ENCODE results near the gene SLC4A1AP. TPM values are rescaled to one million over a fixed set of nuclear protein-coding genes. Genes with fewer than 3 reads are reported as not detected.
"Not testable (repeated sequence)": the region's sequence is repeated elsewhere in the genome, so short reads cannot be mapped to it uniquely, and the experiment has no call there.

SLC4A1AP gene, protein sequence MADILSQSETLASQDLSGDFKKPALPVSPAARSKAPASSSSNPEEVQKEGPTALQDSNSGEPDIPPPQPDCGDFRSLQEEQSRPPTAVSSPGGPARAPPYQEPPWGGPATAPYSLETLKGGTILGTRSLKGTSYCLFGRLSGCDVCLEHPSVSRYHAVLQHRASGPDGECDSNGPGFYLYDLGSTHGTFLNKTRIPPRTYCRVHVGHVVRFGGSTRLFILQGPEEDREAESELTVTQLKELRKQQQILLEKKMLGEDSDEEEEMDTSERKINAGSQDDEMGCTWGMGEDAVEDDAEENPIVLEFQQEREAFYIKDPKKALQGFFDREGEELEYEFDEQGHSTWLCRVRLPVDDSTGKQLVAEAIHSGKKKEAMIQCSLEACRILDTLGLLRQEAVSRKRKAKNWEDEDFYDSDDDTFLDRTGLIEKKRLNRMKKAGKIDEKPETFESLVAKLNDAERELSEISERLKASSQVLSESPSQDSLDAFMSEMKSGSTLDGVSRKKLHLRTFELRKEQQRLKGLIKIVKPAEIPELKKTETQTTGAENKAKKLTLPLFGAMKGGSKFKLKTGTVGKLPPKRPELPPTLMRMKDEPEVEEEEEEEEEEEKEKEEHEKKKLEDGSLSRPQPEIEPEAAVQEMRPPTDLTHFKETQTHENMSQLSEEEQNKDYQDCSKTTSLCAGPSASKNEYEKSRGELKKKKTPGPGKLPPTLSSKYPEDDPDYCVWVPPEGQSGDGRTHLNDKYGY
- total RNA-seq (2014; rRNA removed; shearing (Covaris generic)) = 49.7 and 52.8 TPM in 2 replicates

DNA sequence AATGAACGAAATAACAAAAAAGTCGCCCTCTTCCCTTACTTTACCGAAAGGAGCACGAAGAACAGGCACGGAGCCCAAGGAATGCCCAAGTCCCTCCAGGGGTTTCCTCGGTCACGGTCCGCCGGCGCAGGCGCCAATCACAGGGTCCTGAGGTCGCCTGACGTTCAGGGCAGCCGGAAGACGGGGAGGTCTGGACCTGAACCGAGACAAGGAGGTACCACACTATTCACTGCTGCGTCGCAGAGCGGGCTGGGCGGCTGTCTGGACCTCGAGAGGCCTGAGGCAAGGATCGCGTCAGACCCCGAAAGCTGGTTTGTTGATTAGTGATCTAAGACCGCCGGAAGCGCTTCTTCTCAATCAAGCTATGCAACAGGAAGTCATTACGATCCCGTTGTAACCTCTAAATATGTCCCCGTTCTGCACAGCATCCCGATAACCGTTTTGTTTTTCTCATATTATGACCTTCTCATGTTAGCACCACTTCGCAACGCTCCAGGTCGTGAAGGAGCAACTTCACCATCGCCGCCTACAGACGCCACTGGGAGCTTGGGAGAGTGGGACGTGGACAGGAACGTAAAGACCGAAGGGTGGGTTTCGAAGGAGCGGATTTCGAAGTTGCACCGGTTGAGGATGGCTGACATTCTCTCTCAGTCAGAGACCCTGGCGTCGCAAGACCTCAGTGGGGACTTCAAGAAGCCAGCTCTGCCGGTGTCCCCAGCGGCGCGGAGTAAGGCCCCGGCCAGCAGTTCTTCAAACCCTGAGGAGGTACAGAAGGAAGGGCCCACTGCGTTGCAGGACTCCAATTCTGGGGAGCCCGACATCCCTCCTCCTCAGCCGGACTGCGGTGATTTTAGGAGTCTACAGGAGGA is at the start of gene SLC4A1AP, which contains the start of gene SUPT7L:
Gene SLC4A1AP, plus strand, starts transcription at position 605 of the 869 bp plus-strand sequence. Its CDS starts 26 bp downstream, at position 631.
Gene SUPT7L, minus strand, starts transcription at position 330 of the 869 bp plus-strand sequence. CDS start 1,422 bp downstream, outside the sequence.
- peak within 1 kb of the TSS; percentile 74 for H3K27ac ChIP-seq
- H3K4me1 ChIP-seq (replicated peaks) = peaks cover 15% of the 10 kb centered on the region
- no peaks in the 10 kb centered on the region for H3K27me3 ChIP-seq (replicated peaks)
- H3K36me3 ChIP-seq = peaks cover 59% of the 10 kb centered on the region
- H3K4me3 ChIP-seq = peak within 1 kb of the TSS; percentile 67
- peak; percentile 77 to 94 for DNase-seq (ENCODE audit: low read depth in 1 of 2, low spot score in 2 of 2)
- no peaks in the 10 kb centered on the region for H3K9me3 ChIP-seq (replicated peaks)

DNA sequence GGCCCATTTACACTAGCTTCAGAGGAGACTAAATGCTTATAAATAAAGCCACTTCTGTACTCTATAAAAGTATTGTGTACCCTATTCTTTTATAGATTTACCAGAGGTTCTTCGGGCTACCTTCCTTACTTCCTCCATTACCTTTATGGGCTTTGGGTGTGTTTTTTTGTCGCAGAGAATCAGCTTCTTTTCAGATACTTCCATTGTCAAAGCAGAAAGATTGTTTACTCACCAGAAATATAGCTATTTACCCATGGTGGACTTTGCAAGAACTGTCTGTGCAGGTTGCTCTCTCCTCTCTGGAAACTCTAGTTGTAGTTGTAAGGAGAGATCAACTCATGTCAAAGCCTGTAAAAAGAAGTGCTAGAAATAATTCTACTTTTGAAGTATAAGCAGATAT is 49.7 kb upstream of the SLC4A1AP start:
- H3K9me3 ChIP-seq (replicated peaks) = no peaks in the 10 kb centered on the region
- H3K27me3 ChIP-seq (replicated peaks) = no peaks in the 10 kb centered on the region
- no peak overlapping the region for H3K27ac ChIP-seq
- no peak overlapping the region for H3K4me3 ChIP-seq
- no peaks in the 10 kb centered on the region for H3K4me1 ChIP-seq (replicated peaks)
- DNase-seq (ENCODE audit: low read depth in 1 of 2, low spot score in 2 of 2) = no peak
- H3K36me3 ChIP-seq = peaks cover 78% of the 10 kb centered on the region

DNA sequence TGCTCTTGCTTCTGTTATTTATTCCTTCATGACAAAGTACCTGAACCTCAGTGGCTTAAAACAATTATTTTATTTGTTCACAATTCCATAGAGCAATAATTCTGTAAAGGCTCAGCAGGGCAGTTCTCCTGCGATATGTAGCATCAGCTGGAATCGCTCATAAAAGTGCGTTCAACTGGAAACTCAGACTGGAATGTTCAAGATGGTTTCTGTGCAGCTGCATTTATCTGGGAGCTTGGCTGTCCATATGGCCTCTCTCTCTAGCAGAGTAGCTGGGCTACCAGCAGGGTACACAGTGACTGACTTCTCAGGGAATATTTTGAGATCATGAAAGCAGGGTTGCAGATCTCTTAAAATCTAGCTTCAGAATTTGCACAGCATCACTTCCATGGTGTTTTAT is 48.4 kb upstream of the SLC4A1AP start:
- no peaks in the 10 kb centered on the region for H3K4me1 ChIP-seq (replicated peaks)
- H3K9me3 ChIP-seq (replicated peaks) = no peaks in the 10 kb centered on the region
- no peak for DNase-seq (ENCODE audit: low read depth in 1 of 2, low spot score in 2 of 2)
- no peak overlapping the region for H3K27ac ChIP-seq
- no peak overlapping the region for H3K4me3 ChIP-seq
- H3K36me3 ChIP-seq = peaks cover 80% of the 10 kb centered on the region
- H3K27me3 ChIP-seq (replicated peaks) = no peaks in the 10 kb centered on the region

DNA sequence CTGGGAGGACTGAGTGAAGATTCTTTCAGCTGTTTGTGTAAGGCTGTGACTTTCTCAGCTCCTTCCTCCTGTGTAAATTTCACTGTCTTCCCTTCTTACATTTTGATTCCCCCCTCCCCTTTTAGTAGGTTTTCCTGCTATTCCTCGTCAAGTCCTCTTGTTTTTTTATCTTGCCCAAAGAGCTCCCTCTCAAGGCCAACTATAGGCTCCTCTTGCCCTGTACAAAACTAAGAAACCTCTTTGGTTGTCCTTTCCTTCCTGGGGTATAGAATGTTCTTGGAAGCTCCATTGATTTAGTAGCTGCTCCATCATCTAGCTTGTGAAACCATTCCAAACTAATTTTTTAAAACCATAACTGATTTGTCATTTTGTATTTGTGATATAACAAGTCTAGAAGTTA is 42.2 kb upstream of the SLC4A1AP start:
- Histone ChIP-seq H3K9me3 (replicated peaks) (no peaks in the 10 kb centered on the region), H3K36me3 (peaks cover 73% of the 10 kb centered on the region), H3K4me3 (no peak overlapping the region), H3K27me3 (replicated peaks) (no peaks in the 10 kb centered on the region), H3K4me1 (replicated peaks) (peaks cover 29% of the 10 kb centered on the region), H3K27ac (peak overlapping the region; percentile 47; the same call in 1 of the 2 replicates)
- no peak for DNase-seq (ENCODE audit: low read depth in 1 of 2, low spot score in 2 of 2)

DNA sequence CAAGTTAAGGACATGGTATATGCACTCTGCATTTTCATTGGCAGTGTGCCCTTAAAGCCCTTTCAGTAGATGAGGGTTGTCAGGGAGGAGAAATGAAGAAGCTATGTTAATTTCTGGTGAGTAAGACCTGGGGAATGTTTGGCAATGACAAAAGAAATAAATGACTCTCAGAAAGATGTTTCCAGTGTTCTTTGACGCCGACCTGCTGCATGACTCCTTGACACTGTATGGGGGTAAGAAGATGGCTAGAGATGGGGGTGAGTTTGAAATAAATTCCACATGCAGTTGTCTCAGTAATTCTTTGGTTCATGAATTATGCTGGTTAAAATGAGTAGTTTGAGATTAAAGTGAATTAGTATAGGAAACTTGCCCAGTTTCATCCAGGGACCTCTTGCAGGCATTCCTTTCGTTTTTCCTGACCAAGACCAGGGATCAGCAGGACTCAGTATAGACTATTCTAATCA is 40.7 kb upstream of the SLC4A1AP start:
- DNase-seq (ENCODE audit: low read depth in 1 of 2, low spot score in 2 of 2) = peak; percentile 76 to 88
- Histone ChIP-seq H3K27ac (peak overlapping the region; percentile 47), H3K36me3 (peaks cover 59% of the 10 kb centered on the region), H3K27me3 (replicated peaks) (no peaks in the 10 kb centered on the region), H3K9me3 (replicated peaks) (no peaks in the 10 kb centered on the region), H3K4me3 (no peak overlapping the region), H3K4me1 (replicated peaks) (peaks cover 43% of the 10 kb centered on the region)

DNA sequence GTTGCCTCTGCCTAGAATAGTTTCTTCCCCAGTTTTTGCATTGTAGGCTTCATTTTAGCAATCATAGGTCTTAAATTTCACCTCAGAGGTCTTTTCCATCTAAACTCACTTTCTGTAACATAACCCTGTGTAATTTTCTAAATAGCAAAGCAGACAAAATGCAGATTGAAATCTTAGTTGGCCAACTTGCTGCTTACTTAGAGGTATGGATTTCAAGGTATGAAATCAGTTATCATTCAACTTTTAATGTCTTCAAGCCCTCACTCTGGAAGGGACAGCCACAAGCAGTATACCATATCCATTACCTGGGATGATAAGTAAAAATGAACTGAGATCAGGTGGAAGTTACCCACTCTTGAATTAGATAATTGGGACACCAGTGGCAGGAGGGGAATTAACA is 38.7 kb upstream of the SLC4A1AP start:
- no peak overlapping the region for H3K27ac ChIP-seq
- H3K9me3 ChIP-seq (replicated peaks) = no peaks in the 10 kb centered on the region
- DNase-seq (ENCODE audit: low read depth in 1 of 2, low spot score in 2 of 2) = no peak
- peaks cover 53% of the 10 kb centered on the region for H3K4me1 ChIP-seq (replicated peaks)
- H3K27me3 ChIP-seq (replicated peaks) = no peaks in the 10 kb centered on the region
- peaks cover 50% of the 10 kb centered on the region for H3K36me3 ChIP-seq
- H3K4me3 ChIP-seq = no peak overlapping the region

DNA sequence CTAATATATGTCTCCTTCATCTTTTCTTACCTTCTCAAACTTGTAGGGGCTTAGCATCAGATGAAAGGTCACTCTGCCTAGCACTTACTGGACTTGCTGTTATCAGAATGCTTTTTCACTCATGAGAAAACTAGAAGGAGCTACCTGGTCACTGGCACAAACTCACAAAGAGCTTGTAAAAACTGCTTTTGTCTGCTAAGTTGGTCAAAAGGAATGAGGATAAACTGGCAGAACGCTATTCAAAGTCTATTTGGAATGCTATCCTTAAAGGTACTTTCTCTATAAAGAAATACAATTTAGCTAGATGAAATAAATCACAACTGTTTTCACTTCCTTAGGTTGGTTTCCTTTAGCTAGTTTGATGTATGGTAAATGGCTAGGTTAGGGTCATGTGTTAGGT is 37.4 kb upstream of the SLC4A1AP start:
- Histone ChIP-seq H3K4me1 (replicated peaks) (peaks cover 53% of the 10 kb centered on the region), H3K27ac (peak overlapping the region; percentile 97), H3K36me3 (peaks cover 51% of the 10 kb centered on the region)
- not testable (repeated sequence) for H3K27me3 ChIP-seq (replicated peaks); H3K9me3 ChIP-seq (replicated peaks); DNase-seq (ENCODE audit: low read depth in 1 of 2, low spot score in 2 of 2); H3K4me3 ChIP-seq

DNA sequence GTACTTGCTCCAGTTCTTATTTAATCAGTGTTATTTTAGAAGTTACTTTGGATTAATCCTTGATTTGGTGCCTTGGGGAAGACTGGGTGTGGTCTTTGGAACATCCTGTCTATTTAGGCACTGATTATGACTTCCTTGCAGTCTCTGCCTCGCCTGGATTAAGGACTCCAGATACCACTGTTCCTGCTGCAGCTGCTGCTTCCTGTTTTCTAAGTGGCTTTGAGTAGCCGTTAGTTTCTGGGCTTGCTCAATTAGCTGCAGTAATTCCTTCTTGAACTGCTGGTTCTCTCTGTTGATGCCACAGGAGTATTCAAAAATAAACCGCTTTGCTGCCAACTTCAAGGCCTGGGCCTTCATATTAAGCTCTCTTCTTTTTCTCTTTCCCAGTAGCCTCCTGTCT is 36.8 kb upstream of the SLC4A1AP start:
- H3K4me3 ChIP-seq; H3K27me3 ChIP-seq (replicated peaks); H3K9me3 ChIP-seq (replicated peaks): not testable (repeated sequence)
- Histone ChIP-seq H3K36me3 (peaks cover 51% of the 10 kb centered on the region), H3K27ac (peak overlapping the region; percentile 97), H3K4me1 (replicated peaks) (peaks cover 50% of the 10 kb centered on the region)
- peak in 1 of 2 experiments; percentile 44 for DNase-seq (ENCODE audit: low read depth in 1 of 2, low spot score in 2 of 2)

DNA sequence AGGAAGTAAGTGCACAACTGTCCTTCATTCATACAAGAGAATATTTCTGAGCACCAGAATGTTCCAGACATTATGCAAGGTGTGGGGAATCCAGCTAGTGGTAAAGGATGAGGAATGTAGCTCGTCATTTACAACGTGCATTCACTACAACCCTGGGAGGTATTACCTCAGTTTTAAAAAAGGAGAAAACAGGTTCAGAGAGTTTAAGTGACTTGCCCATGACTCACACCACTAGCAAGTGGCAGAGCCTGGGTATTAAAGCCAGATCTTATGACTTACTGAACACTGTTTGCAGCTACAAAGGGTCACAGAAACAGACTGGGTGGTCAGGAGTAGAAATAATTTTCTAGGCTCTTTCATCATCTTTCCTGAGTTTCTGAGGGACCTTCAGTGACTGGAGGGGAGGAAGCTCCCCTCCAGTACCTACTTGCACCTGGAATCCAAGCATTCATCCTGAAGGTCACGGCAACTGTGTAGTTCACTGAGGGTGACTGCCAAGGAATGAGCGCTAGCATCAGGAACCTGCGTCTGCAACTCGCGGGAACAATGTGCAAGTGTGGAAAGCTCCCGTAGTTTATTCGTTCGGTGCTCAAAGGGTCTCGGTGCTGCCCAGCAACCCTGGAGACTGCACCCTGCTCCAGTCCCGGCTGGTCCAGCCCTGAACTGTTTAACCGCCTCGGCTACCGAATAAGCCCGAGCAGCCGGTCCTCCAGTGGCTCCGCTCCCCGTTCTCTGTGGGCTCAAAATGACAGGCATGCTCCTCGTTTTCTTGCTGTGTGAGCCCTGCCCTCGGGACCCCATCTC is 35.5 kb upstream of the SLC4A1AP start:
- Histone ChIP-seq H3K4me3 (peak overlapping the region; percentile 62), H3K36me3 (peaks cover 57% of the 10 kb centered on the region), H3K27me3 (replicated peaks) (no peaks in the 10 kb centered on the region), H3K9me3 (replicated peaks) (no peaks in the 10 kb centered on the region), H3K27ac (peak overlapping the region; percentile 97), H3K4me1 (replicated peaks) (peaks cover 37% of the 10 kb centered on the region)
- DNase-seq (ENCODE audit: low read depth in 1 of 2, low spot score in 2 of 2) = peak; percentile 82 to 91

DNA sequence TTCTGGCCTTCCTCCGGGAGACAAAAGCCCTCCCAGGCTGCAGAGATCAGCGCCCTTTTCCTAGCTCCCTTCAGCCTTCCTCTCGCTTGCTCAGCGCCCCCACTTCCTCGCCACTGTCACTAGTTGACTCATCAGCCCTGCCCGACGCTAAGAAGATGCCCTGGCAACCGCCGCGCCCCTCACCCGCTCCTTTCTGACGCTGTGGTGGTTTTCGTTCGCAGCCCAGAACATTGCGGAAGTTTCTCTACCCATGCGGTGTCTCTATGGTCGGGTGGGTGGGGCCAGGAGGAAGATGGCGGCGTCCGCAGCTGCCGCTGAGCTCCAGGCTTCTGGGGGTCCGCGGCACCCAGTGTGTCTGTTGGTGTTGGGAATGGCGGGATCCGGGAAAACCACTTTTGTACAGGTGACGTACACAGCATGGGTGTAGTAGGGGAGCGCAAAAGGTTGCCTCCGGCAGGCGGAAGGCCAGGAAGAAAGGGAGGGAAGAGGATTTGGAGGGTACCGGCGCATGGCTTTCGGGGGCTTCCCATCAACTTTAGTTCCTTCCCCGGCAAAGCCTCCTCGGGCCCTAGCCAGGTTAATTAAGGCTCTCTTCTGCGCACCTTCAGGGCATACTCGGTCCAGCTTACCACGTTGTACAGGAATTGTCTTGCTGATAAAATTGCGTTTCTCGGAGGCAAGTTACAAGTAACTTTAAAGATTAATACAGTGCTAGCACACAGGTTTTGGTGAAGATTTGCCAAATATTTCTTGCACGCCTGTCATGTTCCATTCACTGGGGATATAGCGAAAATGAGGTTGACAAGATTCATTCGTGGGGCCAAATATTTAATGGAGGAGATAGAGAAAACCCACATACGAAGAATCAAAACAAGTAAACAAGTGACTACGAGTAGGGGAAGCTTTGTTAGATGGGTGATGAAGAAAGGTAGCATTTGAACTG is 34.7 kb upstream of the SLC4A1AP start, which contains the start of the genes CCDC121 and GPN1:
Gene CCDC121, minus strand, starts transcription at position 246 of the 943 bp plus-strand sequence. CDS start 1,213 bp downstream, outside the sequence.
Gene GPN1, plus strand, starts transcription at position 284 of the 943 bp plus-strand sequence. Its CDS starts 9 bp downstream, at position 293.
- peaks cover 58% of the 10 kb centered on the region for H3K36me3 ChIP-seq
- H3K4me3 ChIP-seq = peak within 1 kb of the TSS; percentile 62
- H3K27me3 ChIP-seq (replicated peaks) = no peaks in the 10 kb centered on the region
- H3K4me1 ChIP-seq (replicated peaks) = peaks cover 28% of the 10 kb centered on the region
- H3K27ac ChIP-seq = peak within 1 kb of the TSS; percentile 97
- H3K9me3 ChIP-seq (replicated peaks) = no peaks in the 10 kb centered on the region
- peak; percentile 92 to 97 for DNase-seq (ENCODE audit: low read depth in 1 of 2, low spot score in 2 of 2)

DNA sequence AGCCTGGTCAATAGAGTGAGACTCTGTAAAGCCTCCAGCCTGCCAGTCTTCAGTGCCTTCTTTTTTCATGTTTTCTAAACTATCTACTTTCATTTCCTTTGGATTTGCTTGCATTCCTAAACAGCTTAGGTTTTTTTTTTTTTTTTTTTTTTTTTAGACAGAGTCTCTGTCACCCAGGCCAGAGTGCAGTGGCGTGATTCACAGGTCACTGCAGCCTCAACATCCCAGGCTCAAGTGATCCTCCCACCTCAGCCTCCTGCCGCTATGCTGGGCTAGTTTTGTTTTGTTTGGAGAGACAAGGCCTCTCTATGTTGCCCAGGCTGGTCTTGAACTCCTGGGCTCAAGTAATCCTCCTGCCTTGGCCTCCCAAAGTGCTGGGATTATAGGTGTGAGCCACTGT is 33.4 kb upstream of the SLC4A1AP start:
- DNase-seq (ENCODE audit: low read depth in 1 of 2, low spot score in 2 of 2); H3K27ac ChIP-seq; H3K27me3 ChIP-seq (replicated peaks); H3K4me3 ChIP-seq; H3K9me3 ChIP-seq (replicated peaks): not testable (repeated sequence)
- Histone ChIP-seq H3K36me3 (peaks cover 59% of the 10 kb centered on the region), H3K4me1 (replicated peaks) (peaks cover 28% of the 10 kb centered on the region)
